GM12864 (cell line): Measurements from ENCODE around the gene UNC5C.

Experiments used
- DNase-seq: peaks from one replicate; pipeline ENCODE4 v3.0.0-alpha.2; 2011; ENCODE audit warnings: low read depth
- H3K4me3 ChIP-seq: 2 replicates; pipeline ENCODE4 v1.5.1; 2011; ENCODE audit warnings: mild to moderate bottlenecking, low read depth, low read length, control low read depth
- CTCF ChIP-seq: IDR thresholded peaks from 2 replicates; pipeline ENCODE4 v1.5.1; 2011; ENCODE audit warnings: low read depth, mild to moderate bottlenecking, moderate library complexity, low read length, control low read depth, inconsistent platforms; ENCODE audit errors: missing control alignments

The UNC5C gene

DNA sequence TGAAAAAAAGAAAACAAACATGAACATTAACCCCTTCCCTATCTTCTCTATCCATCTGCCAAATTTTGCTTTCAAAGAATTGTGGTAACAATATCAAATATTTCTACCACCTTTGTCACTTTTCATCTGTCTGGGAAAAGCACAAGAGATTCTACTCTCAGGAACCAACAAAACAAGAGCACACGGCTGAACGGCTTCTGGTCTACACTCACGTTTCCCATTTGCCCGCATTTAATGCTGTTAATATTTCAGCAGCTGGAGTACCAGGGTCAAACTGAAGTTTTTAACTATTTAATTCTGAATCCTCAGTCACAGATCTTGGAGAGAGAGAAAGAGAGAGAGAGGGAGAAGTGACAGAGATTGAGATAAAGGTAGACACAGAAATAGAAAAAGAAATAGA lies 91.4 kb downstream of the UNC5C start:
- no peak for TF ChIP-seq CTCF
- H3K4me3 ChIP-seq = no peak overlapping the region
- DNase-seq = no peak

- H3K4me3 ChIP-seq = no peak overlapping the region
- no peak for TF ChIP-seq CTCF
- DNase-seq = no peak
Measured at GRCh38 chr4:95450294-95450693, 98.5 kb downstream of the UNC5C start.

DNA sequence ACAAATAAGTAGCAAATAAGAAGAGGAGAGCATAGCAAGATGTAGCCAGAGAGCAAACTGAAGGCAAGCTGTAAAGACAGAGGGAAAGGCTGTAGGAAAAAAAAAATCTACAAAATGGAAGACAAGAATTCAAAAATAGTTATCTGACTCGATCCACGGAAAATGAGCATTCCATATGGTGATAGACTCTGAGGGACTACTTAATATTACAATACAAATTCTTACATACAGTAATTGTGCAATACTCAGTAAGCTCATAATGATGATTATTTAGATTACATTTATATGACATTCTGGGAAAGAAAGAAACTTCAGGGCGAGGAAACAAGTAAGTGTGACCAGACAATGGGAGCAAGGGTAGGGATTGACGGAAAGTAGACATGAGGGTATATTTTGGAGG lies 102.6 kb downstream of the UNC5C start:
- no peak for DNase-seq
- no peak for TF ChIP-seq CTCF
- no peak overlapping the region for H3K4me3 ChIP-seq

DNA sequence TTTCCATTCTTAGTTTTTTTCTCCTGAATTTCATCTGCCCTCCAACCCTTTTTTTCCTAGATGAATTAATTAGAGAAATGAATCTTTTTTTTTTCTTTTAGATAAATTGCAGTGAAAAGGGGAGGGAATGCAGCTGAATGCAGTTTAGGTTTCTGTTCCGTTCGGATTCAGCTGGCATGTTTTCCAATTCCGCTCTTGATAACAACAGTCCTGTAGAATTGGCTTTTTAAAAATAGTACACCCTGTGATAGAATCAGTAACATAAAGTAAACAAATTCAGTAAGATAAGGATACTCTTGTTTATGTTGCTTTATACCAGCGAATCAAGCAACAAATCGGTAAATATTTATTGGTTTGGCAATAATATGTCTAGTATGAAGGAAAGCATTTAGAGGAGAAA lies 103.5 kb downstream of the UNC5C start:
- no peak for DNase-seq
- TF ChIP-seq CTCF = no peak
- H3K4me3 ChIP-seq = no peak overlapping the region

DNA sequence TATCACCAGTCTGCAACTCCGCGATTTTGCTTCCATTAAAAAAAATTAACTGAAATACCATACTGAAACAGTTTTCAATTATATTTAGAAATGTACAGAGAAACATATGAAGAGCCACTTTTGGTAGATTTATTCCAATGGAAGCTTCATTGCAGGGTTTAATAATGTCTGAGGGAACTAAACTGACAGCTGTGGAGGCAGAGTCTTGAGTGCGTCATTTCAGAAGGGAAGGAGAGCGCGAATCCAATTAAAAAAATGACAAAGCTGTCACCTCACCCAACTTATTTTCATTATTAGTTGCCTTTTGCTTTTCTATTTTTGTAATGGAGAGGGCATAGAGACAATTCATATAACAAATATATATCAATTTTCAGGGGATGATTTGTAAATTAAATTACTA lies 104.0 kb downstream of the UNC5C start:
- TF ChIP-seq CTCF = no peak
- DNase-seq = no peak
- H3K4me3 ChIP-seq = no peak overlapping the region

DNA sequence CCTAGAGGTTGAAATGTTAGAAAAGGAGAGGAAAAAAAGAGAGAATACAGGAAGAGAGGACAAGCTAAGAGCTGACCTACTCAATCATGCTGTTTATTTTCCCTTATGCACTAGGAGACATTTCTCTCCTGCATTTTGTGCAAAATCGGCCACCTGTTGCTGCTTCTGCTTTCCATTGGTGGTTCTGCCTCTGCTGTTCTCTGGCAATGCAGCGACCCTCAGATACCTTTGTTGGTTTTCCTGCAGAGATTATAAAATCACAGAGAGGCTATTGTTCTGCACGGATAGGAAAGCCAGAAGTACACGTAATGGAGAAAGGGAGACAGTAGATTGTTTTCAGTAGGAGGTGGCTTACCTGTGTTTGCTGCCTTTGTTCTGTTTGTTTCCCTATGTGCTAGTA lies 108.9 kb downstream of the UNC5C start:
- no peak overlapping the region for H3K4me3 ChIP-seq
- no peak for DNase-seq
- TF ChIP-seq CTCF = no peak

GRCh38 chr4:95439071-95439470 lies 109.7 kb downstream of the UNC5C start:
- no peak for DNase-seq
- no peak for TF ChIP-seq CTCF
- no peak overlapping the region for H3K4me3 ChIP-seq
